ENCODE results near the gene AMPD2.

Gene AMPD2

GRCh38 chr1:109610609-109611307 is 8.9 kb upstream of the AMPD2 start:
- H3K4me3 ChIP-seq (ENCODE audit: low read length), result no peak overlapping the region
- H4K20me1 ChIP-seq (ENCODE audit: control insufficient read depth, insufficient read depth, low read depth, low read length), result no peaks in the 10 kb centered on the region
- no peaks in the 10 kb centered on the region for H3F3A ChIP-seq (ENCODE audit: control insufficient read depth, insufficient read depth)
- H3K36me3 ChIP-seq (ENCODE audit: control insufficient read depth, low read length), result no peaks in the 10 kb centered on the region
- H3K4me2 ChIP-seq (ENCODE audit: low read length), result no peak overlapping the region
- no peaks in the 10 kb centered on the region for H3K9me3 ChIP-seq (ENCODE audit: control insufficient read depth, insufficient read depth, low read length)
- no peaks in the 10 kb centered on the region for H3K9me2 ChIP-seq (replicated peaks; ENCODE audit: control insufficient read depth, low read length)
- no peak overlapping the region for H3K27ac ChIP-seq (ENCODE audit: low read depth, low read length)
- TF ChIP-seq EZH2phosphoT487 (IDR thresholded peaks at IDR 0.05; ENCODE audit: borderline replicate concordance, low read length) (no peak), CTCF (IDR thresholded peaks at IDR 0.05; ENCODE audit: low read depth, low read length, poor library complexity, severe bottlenecking) (no peak)
- H3K27me3 ChIP-seq (ENCODE audit: control insufficient read depth, low read length), result no peaks in the 10 kb centered on the region
- no peaks in the 10 kb centered on the region for H3K79me2 ChIP-seq (ENCODE audit: control insufficient read depth, low read length)
- H3K4me1 ChIP-seq (ENCODE audit: control insufficient read depth, low read length), result peaks cover 8% of the 10 kb centered on the region

DNA sequence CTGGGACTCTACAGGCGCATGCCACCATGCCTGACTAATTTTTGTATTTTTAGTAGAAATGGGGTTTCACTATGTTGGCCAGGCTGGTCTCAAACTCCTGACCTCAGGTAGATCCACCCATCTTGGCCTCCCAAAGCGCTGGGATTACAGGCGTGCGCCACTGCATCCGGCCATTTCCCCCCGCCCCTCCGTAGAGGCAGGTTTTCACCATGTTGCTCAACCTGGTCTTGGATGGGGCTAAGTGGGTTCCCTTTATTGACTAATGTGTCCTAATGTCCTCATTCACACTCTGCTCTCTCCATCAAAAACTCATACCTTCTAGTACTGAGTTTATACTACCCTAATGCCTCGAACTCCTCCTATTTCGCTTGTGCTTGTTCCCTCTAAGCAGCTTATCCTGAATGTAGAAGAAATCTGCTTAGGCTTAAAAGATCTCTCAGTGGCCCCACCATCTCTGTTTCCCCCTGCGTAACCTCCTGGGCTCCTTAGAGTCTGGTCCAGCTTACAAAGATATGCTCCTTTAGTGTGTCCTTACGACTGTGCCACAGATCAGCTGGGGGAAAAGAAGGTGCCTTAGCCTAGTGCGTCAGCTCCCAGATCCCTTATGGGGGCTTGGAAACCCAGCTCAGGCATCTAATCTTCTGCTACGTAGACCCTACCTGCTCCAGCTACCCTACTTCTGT is 8.2 kb upstream of the AMPD2 start:
- Histone ChIP-seq H3K9me2 (replicated peaks; ENCODE audit: control insufficient read depth, low read length) (no peaks in the 10 kb centered on the region), H3F3A (ENCODE audit: control insufficient read depth, insufficient read depth) (peaks cover 6% of the 10 kb centered on the region), H3K4me3 (ENCODE audit: low read length) (no peak overlapping the region), H3K9me3 (ENCODE audit: control insufficient read depth, insufficient read depth, low read length) (no peaks in the 10 kb centered on the region), H3K79me2 (ENCODE audit: control insufficient read depth, low read length) (no peaks in the 10 kb centered on the region), H4K20me1 (ENCODE audit: control insufficient read depth, insufficient read depth, low read depth, low read length) (no peaks in the 10 kb centered on the region), H3K27me3 (ENCODE audit: control insufficient read depth, low read length) (no peaks in the 10 kb centered on the region), H3K36me3 (ENCODE audit: control insufficient read depth, low read length) (no peaks in the 10 kb centered on the region), H3K4me2 (ENCODE audit: low read length) (no peak overlapping the region), H3K4me1 (ENCODE audit: control insufficient read depth, low read length) (peaks cover 14% of the 10 kb centered on the region), H3K27ac (ENCODE audit: low read depth, low read length) (no peak overlapping the region)
- TF ChIP-seq CTCF (IDR thresholded peaks at IDR 0.05; ENCODE audit: low read depth, low read length, poor library complexity, severe bottlenecking) (no peak), EZH2phosphoT487 (IDR thresholded peaks at IDR 0.05; ENCODE audit: borderline replicate concordance, low read length) (no peak)

DNA sequence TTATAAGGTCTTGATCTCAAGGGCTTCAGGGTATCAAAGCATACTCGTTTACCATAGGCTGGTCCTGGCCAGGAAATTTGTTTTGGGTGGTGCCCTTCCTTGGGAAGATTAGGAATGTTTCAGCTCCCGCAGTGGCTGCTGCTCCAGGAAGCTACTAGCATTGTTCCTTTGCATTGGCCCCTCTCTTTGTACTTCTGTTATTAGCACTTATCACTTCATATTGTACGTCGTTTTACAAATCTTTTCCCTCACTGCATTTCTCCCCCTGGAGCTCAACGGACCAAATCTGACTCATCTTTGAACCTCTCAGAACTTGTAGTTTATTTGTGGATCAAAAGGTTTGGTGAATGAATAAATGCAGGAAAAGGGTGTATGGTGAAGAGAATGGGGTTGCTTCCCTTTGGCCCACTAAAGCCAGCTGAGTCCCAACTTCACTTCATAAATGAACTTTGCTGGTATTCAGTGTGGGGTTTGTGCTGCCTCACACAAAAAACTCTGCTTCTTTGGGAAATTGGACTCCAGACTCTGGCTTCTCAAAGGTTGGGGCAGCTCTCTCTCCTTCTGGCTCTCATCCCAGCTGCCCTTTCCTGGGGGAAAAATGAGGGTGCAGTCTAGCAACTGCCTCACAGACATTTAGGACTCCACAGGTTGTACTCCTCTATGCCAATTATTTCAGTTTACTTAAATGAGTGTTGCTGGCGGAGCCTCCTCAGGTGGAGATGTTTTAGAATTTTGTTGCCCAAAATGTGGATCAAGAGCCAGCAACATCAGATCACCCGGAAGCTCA is 6.1 kb upstream of the AMPD2 start:
- Histone ChIP-seq H3K27me3 (ENCODE audit: control insufficient read depth, low read length) (no peaks in the 10 kb centered on the region), H3K4me3 (ENCODE audit: low read length) (no peak overlapping the region), H3K36me3 (ENCODE audit: control insufficient read depth, low read length) (no peaks in the 10 kb centered on the region), H3K9me2 (replicated peaks; ENCODE audit: control insufficient read depth, low read length) (no peaks in the 10 kb centered on the region), H3F3A (ENCODE audit: control insufficient read depth, insufficient read depth) (peaks cover 12% of the 10 kb centered on the region), H4K20me1 (ENCODE audit: control insufficient read depth, insufficient read depth, low read depth, low read length) (no peaks in the 10 kb centered on the region), H3K79me2 (ENCODE audit: control insufficient read depth, low read length) (no peaks in the 10 kb centered on the region), H3K4me1 (ENCODE audit: control insufficient read depth, low read length) (peaks cover 32% of the 10 kb centered on the region), H3K4me2 (ENCODE audit: low read length) (no peak overlapping the region), H3K9me3 (ENCODE audit: control insufficient read depth, insufficient read depth, low read length) (no peaks in the 10 kb centered on the region), H3K27ac (ENCODE audit: low read depth, low read length) (no peak overlapping the region)
- TF ChIP-seq EZH2phosphoT487 (IDR thresholded peaks at IDR 0.05; ENCODE audit: borderline replicate concordance, low read length) (no peak), CTCF (IDR thresholded peaks at IDR 0.05; ENCODE audit: low read depth, low read length, poor library complexity, severe bottlenecking) (no peak)

All from DOHH2 (cell line).